Endothelial cell (in vitro differentiated cells): ENCODE data around the gene STRIP1. TPM values are rescaled to one million over a fixed set of nuclear protein-coding genes. Genes with fewer than 3 reads are reported as not detected.

Source experiments
- DNase-seq: peaks from one replicate; pipeline ENCODE4 v3.0.0; 2021; ENCODE audit warnings: low spot score
- H3K27ac Mint-ChIP-seq: one replicate; pipeline ENCODE4 v1.8.0; 2021; ENCODE audit warnings: mixed read lengths, inconsistent platforms; ENCODE audit not compliant: unreplicated experiment
- H3K27me3 Mint-ChIP-seq: one replicate; pipeline ENCODE4 v1.8.0; 2021; ENCODE audit warnings: mild to moderate bottlenecking, moderate library complexity, mixed read lengths, inconsistent platforms; ENCODE audit not compliant: unreplicated experiment
- H3K36me3 Mint-ChIP-seq: one replicate; pipeline ENCODE4 v1.8.0; 2021; ENCODE audit warnings: mild to moderate bottlenecking, low read depth, mixed read lengths, inconsistent platforms; ENCODE audit not compliant: unreplicated experiment
- H3K4me1 Mint-ChIP-seq: one replicate; pipeline ENCODE4 v1.8.0; 2021; ENCODE audit warnings: mild to moderate bottlenecking, mixed read lengths, inconsistent platforms; ENCODE audit not compliant: unreplicated experiment
- H3K4me3 Mint-ChIP-seq: one replicate; pipeline ENCODE4 v1.8.0; 2021; ENCODE audit warnings: mild to moderate bottlenecking, mixed read lengths, inconsistent platforms; ENCODE audit not compliant: unreplicated experiment
- H3K9me3 Mint-ChIP-seq: one replicate; pipeline ENCODE4 v1.8.0; 2021; ENCODE audit warnings: mixed read lengths, inconsistent platforms; ENCODE audit not compliant: unreplicated experiment
- total RNA-seq: library from RNA; stranded (reverse); fragmentation: NEBNext Ultra II Directional; extraction: Animal tissue kit (Norgen Biotek cat#: 25700); gene quantifications from one replicate; pipeline ENCODE4 v1.2.1, GENCODE V29; 2021; ENCODE audit not compliant: unreplicated experiment
- TF ChIP-seq, protein P1 (sequence below): fragments of 200-600 bp; sonication (generic); IDR thresholded peaks from one replicate; pipeline ENCODE4 v1.5.0; 2021; ENCODE audit warnings: antibody characterized with exemption; ENCODE audit not compliant: unreplicated experiment

STRIP1 gene
- total RNA-seq, 1 donor from 2014 or later: 65.0 TPM

DNA sequence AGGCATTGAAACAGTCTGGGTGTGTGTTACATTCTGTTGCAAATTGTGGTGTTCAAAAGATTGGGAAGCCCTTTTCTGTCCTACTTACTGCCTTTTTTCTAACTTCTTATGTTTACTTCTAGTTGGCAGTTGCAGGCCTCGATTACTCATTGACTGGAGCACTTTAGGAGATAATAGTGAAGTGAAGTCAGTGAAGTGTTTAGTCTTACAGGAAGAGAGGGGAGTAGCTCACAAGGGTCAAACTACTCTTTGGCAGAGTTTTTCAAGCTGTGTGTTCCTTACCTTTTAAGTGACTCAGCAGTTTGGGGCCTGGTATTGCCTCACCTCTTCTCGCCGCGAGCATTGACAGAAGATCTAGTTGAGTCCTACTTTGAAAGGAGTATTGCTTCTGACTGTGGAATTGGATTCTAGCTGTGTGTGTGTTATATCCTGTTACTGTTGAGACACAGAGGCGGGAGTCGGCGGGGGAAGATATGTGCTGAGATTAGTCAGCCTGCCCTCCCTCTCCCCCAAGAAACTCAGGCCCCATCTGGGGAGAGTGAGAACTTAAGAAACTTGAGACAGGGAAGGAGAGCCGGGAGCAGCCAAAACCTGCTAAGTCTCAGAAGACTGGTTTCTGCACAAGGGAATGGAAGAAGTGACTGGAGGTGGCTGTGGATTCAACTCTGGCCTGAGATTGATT, 30.5 kb upstream of the STRIP1 start:
- Mint-ChIP-seq H3K27ac (peak overlapping the region; percentile 97), H3K4me3 (peak overlapping the region; percentile 76)

DNA sequence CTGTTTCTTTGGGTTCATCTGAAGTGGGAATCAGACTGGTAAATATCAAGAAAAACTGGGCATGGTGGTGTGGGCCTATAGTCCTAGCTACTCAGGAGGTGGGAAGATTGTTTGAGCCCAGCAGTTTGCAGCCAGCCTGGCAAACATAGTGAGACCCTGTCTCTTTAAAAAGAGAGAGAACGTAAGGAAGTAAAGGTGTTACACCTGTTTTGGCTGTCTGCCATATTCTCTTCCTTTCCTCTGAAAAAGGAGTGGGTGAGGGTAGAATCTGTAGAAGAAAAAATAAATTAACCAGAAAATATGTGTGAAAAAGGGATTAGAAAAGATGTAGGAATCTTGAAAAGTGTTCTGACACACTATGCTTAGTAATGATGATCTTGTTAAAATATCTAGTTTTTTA, 29.8 kb upstream of the STRIP1 start:
- Mint-ChIP-seq H3K9me3 (no peaks in the 10 kb centered on the region), H3K27ac (peak overlapping the region; percentile 97), H3K4me3 (peak overlapping the region; percentile 76), H3K4me1 (peaks cover 20% of the 10 kb centered on the region), H3K27me3 (peaks cover 3% of the 10 kb centered on the region), H3K36me3 (no peaks in the 10 kb centered on the region)
- TF ChIP-seq, protein P1, sequence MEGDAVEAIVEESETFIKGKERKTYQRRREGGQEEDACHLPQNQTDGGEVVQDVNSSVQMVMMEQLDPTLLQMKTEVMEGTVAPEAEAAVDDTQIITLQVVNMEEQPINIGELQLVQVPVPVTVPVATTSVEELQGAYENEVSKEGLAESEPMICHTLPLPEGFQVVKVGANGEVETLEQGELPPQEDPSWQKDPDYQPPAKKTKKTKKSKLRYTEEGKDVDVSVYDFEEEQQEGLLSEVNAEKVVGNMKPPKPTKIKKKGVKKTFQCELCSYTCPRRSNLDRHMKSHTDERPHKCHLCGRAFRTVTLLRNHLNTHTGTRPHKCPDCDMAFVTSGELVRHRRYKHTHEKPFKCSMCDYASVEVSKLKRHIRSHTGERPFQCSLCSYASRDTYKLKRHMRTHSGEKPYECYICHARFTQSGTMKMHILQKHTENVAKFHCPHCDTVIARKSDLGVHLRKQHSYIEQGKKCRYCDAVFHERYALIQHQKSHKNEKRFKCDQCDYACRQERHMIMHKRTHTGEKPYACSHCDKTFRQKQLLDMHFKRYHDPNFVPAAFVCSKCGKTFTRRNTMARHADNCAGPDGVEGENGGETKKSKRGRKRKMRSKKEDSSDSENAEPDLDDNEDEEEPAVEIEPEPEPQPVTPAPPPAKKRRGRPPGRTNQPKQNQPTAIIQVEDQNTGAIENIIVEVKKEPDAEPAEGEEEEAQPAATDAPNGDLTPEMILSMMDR: no peak
- no peak for DNase-seq

More for the DNA sequence above, 30.5 kb upstream of the STRIP1 start:
- Mint-ChIP-seq H3K27me3 (peaks cover 3% of the 10 kb centered on the region), H3K4me1 (peaks cover 20% of the 10 kb centered on the region), H3K9me3 (no peaks in the 10 kb centered on the region), H3K36me3 (no peaks in the 10 kb centered on the region)
- peak; percentile 34 for DNase-seq
- TF ChIP-seq, protein P1: no peak

DNA sequence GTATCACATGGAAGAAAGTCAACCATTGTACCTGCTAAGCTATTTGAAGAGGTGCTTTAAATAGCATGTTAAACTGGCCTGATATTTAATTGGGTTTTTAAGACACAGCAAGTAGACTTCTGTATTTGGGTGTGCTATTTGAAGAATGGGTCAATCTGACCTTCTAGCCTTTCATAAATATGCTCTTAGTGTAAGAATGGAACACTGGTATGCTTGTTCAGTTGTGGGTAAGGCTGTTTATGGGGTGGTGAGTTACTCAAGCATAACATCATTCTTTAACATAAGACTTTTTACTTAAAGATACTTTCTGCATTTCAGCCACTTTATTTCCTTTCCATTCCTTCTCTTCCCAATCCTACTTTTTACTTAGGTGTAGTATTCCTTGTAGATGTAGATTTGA, 28.5 kb upstream of the STRIP1 start:
- Mint-ChIP-seq H3K4me3 (no peak overlapping the region), H3K27me3 (peaks cover 3% of the 10 kb centered on the region), H3K27ac (no peak overlapping the region), H3K36me3 (peaks cover 7% of the 10 kb centered on the region), H3K4me1 (peaks cover 20% of the 10 kb centered on the region), H3K9me3 (no peaks in the 10 kb centered on the region)
- no peak for DNase-seq
- TF ChIP-seq, protein P1: no peak

- H3K4me1 Mint-ChIP-seq: peaks cover 20% of the 10 kb centered on the region
- H3K4me3 Mint-ChIP-seq: no peak overlapping the region
- DNase-seq: no peak
- H3K27ac Mint-ChIP-seq: no peak overlapping the region
- H3K27me3 Mint-ChIP-seq: peaks cover 3% of the 10 kb centered on the region
- TF ChIP-seq, protein P1: no peak
- no peaks in the 10 kb centered on the region for H3K9me3 Mint-ChIP-seq
- H3K36me3 Mint-ChIP-seq: peaks cover 10% of the 10 kb centered on the region
Measured at GRCh38 chr1:110006516-110006915, 27.9 kb upstream of the STRIP1 start.

DNA sequence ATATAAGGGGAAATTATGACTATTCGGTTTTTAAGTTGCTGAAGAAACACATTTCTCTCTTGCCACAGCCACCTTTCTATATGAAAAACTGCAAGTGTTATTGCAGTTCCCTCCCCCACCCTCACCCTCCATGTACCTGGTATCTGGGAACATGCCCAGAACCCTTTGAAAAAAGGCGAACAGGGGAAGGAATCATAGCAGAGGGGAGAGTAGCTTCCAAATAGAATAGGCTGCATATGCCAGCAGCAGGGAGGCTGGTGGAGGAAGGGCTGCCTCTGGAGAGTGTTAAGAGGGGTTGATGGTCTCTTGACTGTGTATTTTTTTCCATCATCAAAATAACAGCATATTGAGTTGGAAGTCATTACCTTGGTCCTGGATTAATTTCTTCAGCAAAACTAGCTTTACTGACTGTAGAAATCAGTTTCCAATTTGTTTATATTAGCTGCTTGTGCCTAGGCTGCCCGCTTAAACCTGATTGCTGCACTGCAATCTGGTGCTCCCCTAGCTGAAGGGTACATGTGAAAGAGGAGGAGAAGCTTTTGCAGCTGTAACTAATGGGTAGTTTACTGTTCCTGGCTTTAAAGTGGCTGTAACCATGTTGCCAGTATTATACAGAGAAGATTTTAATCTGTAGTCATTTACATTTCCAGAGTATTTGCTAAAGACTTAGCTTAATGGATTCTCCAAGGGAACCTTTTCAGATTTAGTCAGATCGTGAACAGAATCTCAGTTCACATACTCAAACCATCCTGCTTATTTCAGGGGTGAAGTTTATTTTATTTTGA, 27.2 kb upstream of the STRIP1 start:
- peaks cover 16% of the 10 kb centered on the region for H3K36me3 Mint-ChIP-seq
- H3K9me3 Mint-ChIP-seq: no peaks in the 10 kb centered on the region
- TF ChIP-seq, protein P1: no peak
- H3K4me1 Mint-ChIP-seq: peaks cover 20% of the 10 kb centered on the region
- no peak overlapping the region for H3K27ac Mint-ChIP-seq
- H3K27me3 Mint-ChIP-seq: peaks cover 3% of the 10 kb centered on the region
- no peak overlapping the region for H3K4me3 Mint-ChIP-seq
- DNase-seq: no peak
